ENCODE results near the gene GPR160. TPM values are rescaled to one million over a fixed set of nuclear protein-coding genes. Genes with fewer than 3 reads are reported as not detected.
A peak's percentile ranks its signal among the peaks of the same experiment; 100 is the strongest.

Gene GPR160
- total RNA-seq, 1 donor from 2014 or later, result 1.4 TPM

GRCh38 chr3:170063691-170064090, 25.9 kb downstream of the GPR160 start:
- no peak for TF ChIP-seq CTCF (IDR thresholded peaks at IDR 0.05; ENCODE audit: insufficient read depth, low read depth, low read length)
- TF ChIP-seq EZH2 (IDR thresholded peaks at IDR 0.05; ENCODE audit: insufficient read depth, low read length), result no peak
- Histone ChIP-seq H3K36me3 (ENCODE audit: insufficient read depth, low read length) (no peaks in the 10 kb centered on the region), H2AFZ (ENCODE audit: low read depth, low read length) (no peak overlapping the region), H3K27me3 (ENCODE audit: insufficient read depth, low read length) (no peaks in the 10 kb centered on the region), H3K79me2 (ENCODE audit: insufficient read depth, low read length) (no peaks in the 10 kb centered on the region), H3K4me2 (ENCODE audit: low read length) (no peak overlapping the region), H3K27ac (ENCODE audit: low read depth, low read length) (no peak overlapping the region), H3K9ac (ENCODE audit: low read length) (no peak overlapping the region), H3K4me3 (ENCODE audit: insufficient read depth, low read depth, low read length) (no peak overlapping the region), H4K20me1 (ENCODE audit: insufficient read depth, low read length) (no peaks in the 10 kb centered on the region), H3K4me1 (ENCODE audit: insufficient read depth, low read length) (no peaks in the 10 kb centered on the region), H3K9me3 (ENCODE audit: insufficient read depth, low read depth, low read length) (no peaks in the 10 kb centered on the region)
- Mint-ChIP-seq H3K4me1 (ENCODE audit: low read depth, unreplicated experiment) (peaks cover 4% of the 10 kb centered on the region), H3K27me3 (ENCODE audit: low read depth, unreplicated experiment) (no peaks in the 10 kb centered on the region), H3K27ac (ENCODE audit: unreplicated experiment) (no peak overlapping the region), H3K4me3 (ENCODE audit: unreplicated experiment) (no peak overlapping the region), H3K9me3 (ENCODE audit: unreplicated experiment) (peaks cover 4% of the 10 kb centered on the region), H3K36me3 (ENCODE audit: low read depth, unreplicated experiment) (peaks cover 1% of the 10 kb centered on the region)
- FAIRE-seq, result no peak
- no peak for DNase-seq (ENCODE audit: low read depth)

- no peak for DNase-seq (ENCODE audit: low read depth)
- Histone ChIP-seq H3K4me3 (ENCODE audit: insufficient read depth, low read depth, low read length) (no peak overlapping the region), H3K4me1 (ENCODE audit: insufficient read depth, low read length) (no peaks in the 10 kb centered on the region), H3K36me3 (ENCODE audit: insufficient read depth, low read length) (no peaks in the 10 kb centered on the region), H3K79me2 (ENCODE audit: insufficient read depth, low read length) (no peaks in the 10 kb centered on the region), H3K27ac (ENCODE audit: low read depth, low read length) (no peak overlapping the region), H3K4me2 (ENCODE audit: low read length) (no peak overlapping the region), H4K20me1 (ENCODE audit: insufficient read depth, low read length) (no peaks in the 10 kb centered on the region), H3K27me3 (ENCODE audit: insufficient read depth, low read length) (no peaks in the 10 kb centered on the region), H2AFZ (ENCODE audit: low read depth, low read length) (no peak overlapping the region), H3K9me3 (ENCODE audit: insufficient read depth, low read depth, low read length) (no peaks in the 10 kb centered on the region), H3K9ac (ENCODE audit: low read length) (no peak overlapping the region)
- TF ChIP-seq EZH2 (IDR thresholded peaks at IDR 0.05; ENCODE audit: insufficient read depth, low read length) (no peak), CTCF (IDR thresholded peaks at IDR 0.05; ENCODE audit: insufficient read depth, low read depth, low read length) (no peak)
- peaks cover 4% of the 10 kb centered on the region for H3K9me3 Mint-ChIP-seq (ENCODE audit: unreplicated experiment)
- no peak overlapping the region for H3K27ac Mint-ChIP-seq (ENCODE audit: unreplicated experiment)
- FAIRE-seq, result no peak
- H3K27me3 Mint-ChIP-seq (ENCODE audit: low read depth, unreplicated experiment), result no peaks in the 10 kb centered on the region
- peaks cover 4% of the 10 kb centered on the region for H3K4me1 Mint-ChIP-seq (ENCODE audit: low read depth, unreplicated experiment)
- H3K36me3 Mint-ChIP-seq (ENCODE audit: low read depth, unreplicated experiment), result peaks cover 1% of the 10 kb centered on the region
- H3K4me3 Mint-ChIP-seq (ENCODE audit: unreplicated experiment), result no peak overlapping the region
Measured at GRCh38 chr3:170064108-170064507, 26.3 kb downstream of the GPR160 start.

- H3K9me3 Mint-ChIP-seq (ENCODE audit: unreplicated experiment), result peaks cover 4% of the 10 kb centered on the region
- Histone ChIP-seq H3K36me3 (ENCODE audit: insufficient read depth, low read length) (peaks cover 3% of the 10 kb centered on the region), H3K79me2 (ENCODE audit: insufficient read depth, low read length) (no peaks in the 10 kb centered on the region), H3K9me3 (ENCODE audit: insufficient read depth, low read depth, low read length) (no peaks in the 10 kb centered on the region), H4K20me1 (ENCODE audit: insufficient read depth, low read length) (no peaks in the 10 kb centered on the region), H3K27ac (ENCODE audit: low read depth, low read length) (no peak overlapping the region), H3K9ac (ENCODE audit: low read length) (no peak overlapping the region), H3K4me3 (ENCODE audit: insufficient read depth, low read depth, low read length) (no peak overlapping the region), H2AFZ (ENCODE audit: low read depth, low read length) (no peak overlapping the region), H3K27me3 (ENCODE audit: insufficient read depth, low read length) (no peaks in the 10 kb centered on the region), H3K4me1 (ENCODE audit: insufficient read depth, low read length) (no peaks in the 10 kb centered on the region), H3K4me2 (ENCODE audit: low read length) (no peak overlapping the region)
- peaks cover 19% of the 10 kb centered on the region for H3K36me3 Mint-ChIP-seq (ENCODE audit: low read depth, unreplicated experiment)
- peak overlapping the region; percentile 34 for H3K27ac Mint-ChIP-seq (ENCODE audit: unreplicated experiment)
- H3K4me3 Mint-ChIP-seq (ENCODE audit: unreplicated experiment), result no peak overlapping the region
- peaks cover 2% of the 10 kb centered on the region for H3K4me1 Mint-ChIP-seq (ENCODE audit: low read depth, unreplicated experiment)
- no peak for DNase-seq (ENCODE audit: low read depth)
- H3K27me3 Mint-ChIP-seq (ENCODE audit: low read depth, unreplicated experiment), result no peaks in the 10 kb centered on the region
- TF ChIP-seq CTCF (IDR thresholded peaks at IDR 0.05; ENCODE audit: insufficient read depth, low read depth, low read length) (no peak), EZH2 (IDR thresholded peaks at IDR 0.05; ENCODE audit: insufficient read depth, low read length) (no peak)
- no peak for FAIRE-seq
Measured at GRCh38 chr3:170075441-170076091, 37.8 kb downstream of the GPR160 start.

Data from astrocyte (in vitro differentiated cells and primary cell).